CD1c-positive myeloid dendritic cell (primary cell): ENCODE measurements around the gene ZC3H12A.

ENCODE experiments used
- DNase-seq: peaks from one replicate; pipeline ENCODE4 v3.0.0-alpha.2; 2016; ENCODE audit errors: extremely low spot score

ZC3H12A gene

GRCh38 chr1:37474046-37474696, at the start of gene ZC3H12A:
TSS of gene ZC3H12A (plus strand) at chr1:37474580. CDS start at chr1:37475497, 917 bp downstream.
- peak; percentile 98 for DNase-seq

- no peak for DNase-seq
Measured at GRCh38 chr1:37425221-37425620, 49.2 kb upstream of the ZC3H12A start.

- DNase-seq: no peak
Measured at GRCh38 chr1:37429029-37429428, 45.4 kb upstream of the ZC3H12A start.

GRCh38 chr1:37430103-37430985, 44.0 kb upstream of the ZC3H12A start:
- DNase-seq: no peak

- DNase-seq: no peak
Measured at GRCh38 chr1:37432716-37433115, 41.7 kb upstream of the ZC3H12A start.

- DNase-seq: no peak
Measured at GRCh38 chr1:37433171-37433570, 41.2 kb upstream of the ZC3H12A start.

- DNase-seq: peak; percentile 68
Measured at GRCh38 chr1:37434292-37435225, 39.8 kb upstream of the ZC3H12A start.

GRCh38 chr1:37437087-37437486, 37.3 kb upstream of the ZC3H12A start:
- no peak for DNase-seq

- DNase-seq: no peak
Measured at GRCh38 chr1:37438037-37438868, 36.1 kb upstream of the ZC3H12A start.

GRCh38 chr1:37438869-37439343, 35.5 kb upstream of the ZC3H12A start:
- no peak for DNase-seq

- no peak for DNase-seq
Measured at GRCh38 chr1:37439349-37439995, 34.9 kb upstream of the ZC3H12A start.

GRCh38 chr1:37441490-37441889, 32.9 kb upstream of the ZC3H12A start:
- no peak for DNase-seq

GRCh38 chr1:37442139-37442538, 32.2 kb upstream of the ZC3H12A start:
- no peak for DNase-seq

- DNase-seq: no peak
Measured at GRCh38 chr1:37442644-37443043, 31.7 kb upstream of the ZC3H12A start.

GRCh38 chr1:37446874-37447273, 27.5 kb upstream of the ZC3H12A start:
- no peak for DNase-seq

- DNase-seq: no peak
Measured at GRCh38 chr1:37448185-37448584, 26.2 kb upstream of the ZC3H12A start.

- no peak for DNase-seq
Measured at GRCh38 chr1:37448691-37449417, 25.5 kb upstream of the ZC3H12A start.

- DNase-seq: peak; percentile 55
Measured at GRCh38 chr1:37449936-37450335, 24.4 kb upstream of the ZC3H12A start.

GRCh38 chr1:37452416-37452815, 22.0 kb upstream of the ZC3H12A start:
- no peak for DNase-seq

GRCh38 chr1:37453647-37454046, 20.7 kb upstream of the ZC3H12A start:
- no peak for DNase-seq
